HCT116 (cell line): Measurements from ENCODE around the gene ETHE1. TPM values are rescaled to one million over a fixed set of nuclear protein-coding genes. Genes with fewer than 3 reads are reported as not detected.

Experiments
- ATAC-seq: fragments of 200-7000 bp; cut with Tn5 transposase; 2 replicates; pipeline ENCODE4 v1.9.1; 2020; ENCODE audit warnings: mild to moderate bottlenecking, moderate library complexity
- BruUV-seq: library from RNA; stranded (reverse); fragments of 400-500 nt; replicated peaks from 2 replicates; lab custom pipeline; 2021; lab: Mats Ljungman, UMichigan
- CTCF ChIA-PET: fragments of 300-600 bp; sonication (Branson Sonifier 250); formaldehyde crosslinking; loops from one replicate; lab custom pipeline; 2021; ENCODE audit warnings: antibody characterized with exemption; lab: Charles Lee
- POLR2A ChIA-PET: fragments of 300-600, 350-600 bp; sonication (Branson Sonifier 250); formaldehyde crosslinking; loops from one replicate; lab custom pipeline; 2021; ENCODE audit warnings: antibody characterized with exemption; lab: Charles Lee
- RAD21 ChIA-PET, 2 experiments: fragments of 300-600 bp; sonication (Branson Sonifier 250); formaldehyde crosslinking; loops; one replicate each; lab custom pipeline; 2023; ENCODE audit warnings: low total read pairs in 2 of 2; ENCODE audit not compliant: uncharacterized antibody in 2 of 2, unreplicated experiment in 2 of 2, low non-redundant PET in 1 of 2; lab: Charles Lee
- DNase-seq: peaks from one replicate; pipeline ENCODE4 v3.0.0-alpha.2; 2010; ENCODE audit warnings: low read depth, low spot score
- H2AFZ ChIP-seq: fragments of 200-600 bp; shearing (Covaris generic), sonication (generic); 2 replicates; pipeline ENCODE4 v1.6.1; 2017; ENCODE audit warnings: low read depth, mixed run types, mixed read lengths, antibody characterized with exemption, low read length; ENCODE audit not compliant: poor library complexity, severe bottlenecking
- H3K27ac ChIP-seq: 2 replicates; pipeline ENCODE4 v1.5.1; 2012; ENCODE audit warnings: low read depth, low read length
- H3K27me3 ChIP-seq: fragments of 200-600 bp; sonication (generic); 2 replicates; pipeline ENCODE4 v1.6.1; 2016; ENCODE audit warnings: mixed run types, low read length, mixed read lengths; ENCODE audit not compliant: insufficient read depth
- H3K36me3 ChIP-seq, 2 experiments: fragments of 200-500 bp in 1 of 2; fragments of 200-600 bp in 1 of 2; sonication (Bioruptor generic) in 1 of 2; sonication (generic) in 1 of 2; 2 replicates each; pipeline versions ENCODE4 v1.5.1 to v1.6.1; 2014 to 2016; ENCODE audit warnings: low read length in 2 of 2, inconsistent platforms in 1 of 2, mixed read lengths in 1 of 2, mixed run types in 1 of 2; ENCODE audit not compliant: insufficient read depth in 2 of 2, control insufficient read depth in 1 of 2
- H3K4me1 ChIP-seq, 2 experiments: fragments of 200-600 bp in 1 of 2; sonication (generic) in 1 of 2; 2 replicates each; pipeline versions ENCODE4 v1.5.1 to v1.6.1; 2012 to 2017; ENCODE audit warnings: low read length in 2 of 2, inconsistent platforms in 1 of 2, mild to moderate bottlenecking in 1 of 2, mixed read lengths in 1 of 2, mixed run types in 1 of 2, moderate library complexity in 1 of 2; ENCODE audit not compliant: insufficient read depth in 2 of 2, control insufficient read depth in 1 of 2
- H3K4me2 ChIP-seq: fragments of 200-600 bp; sonication (generic); 2 replicates; pipeline ENCODE4 v1.6.1; 2017; ENCODE audit warnings: mixed run types, low read length, mixed read lengths
- H3K4me3 ChIP-seq, 2 experiments: fragments of 200-600 bp in 1 of 2; sonication (generic) in 1 of 2; replicated peaks in 1 of 2; 2 replicates each; pipeline ENCODE4 v1.5.1; 2011 to 2016; ENCODE audit warnings: low read length in 2 of 2, control low read depth in 1 of 2, low read depth in 1 of 2, mild to moderate bottlenecking in 1 of 2, mixed read lengths in 1 of 2, mixed run types in 1 of 2
- H3K79me2 ChIP-seq: fragments of 200-600 bp; sonication (generic); 2 replicates; pipeline ENCODE4 v1.6.1; 2017; ENCODE audit warnings: mild to moderate bottlenecking, mixed run types, low read length, moderate library complexity, mixed read lengths; ENCODE audit not compliant: insufficient read depth
- H3K9ac ChIP-seq: fragments of 200-600 bp; sonication (generic); 2 replicates; pipeline ENCODE4 v1.6.1; 2016; ENCODE audit warnings: low read length, mixed read lengths
- H3K9me2 ChIP-seq: fragments of 200-600 bp; sonication (generic), shearing (Covaris generic); 2 replicates; pipeline ENCODE4 v1.6.1; 2017; ENCODE audit warnings: mixed run types, mild to moderate bottlenecking, moderate library complexity; ENCODE audit not compliant: insufficient read depth
- H3K9me3 ChIP-seq, 2 experiments: fragments of 200-500 bp in 1 of 2; fragments of 200-600 bp in 1 of 2; sonication (Bioruptor generic) in 1 of 2; sonication (generic) in 1 of 2; 2 replicates each; pipeline ENCODE4 v1.6.1; 2014 to 2017; ENCODE audit warnings: low read length in 2 of 2, mixed read lengths in 2 of 2, inconsistent platforms in 1 of 2, low read depth in 1 of 2, mild to moderate bottlenecking in 1 of 2, mixed run types in 1 of 2, moderate library complexity in 1 of 2; ENCODE audit not compliant: control insufficient read depth in 1 of 2, insufficient read depth in 1 of 2
- H4K20me1 ChIP-seq: fragments of 200-600 bp; sonication (generic), shearing (Covaris generic); 2 replicates; pipeline ENCODE4 v1.6.1; 2017; ENCODE audit warnings: mixed run types, mild to moderate bottlenecking, moderate library complexity; ENCODE audit not compliant: insufficient read depth
- CBX3 ChIP-seq: IDR thresholded peaks from 2 replicates; pipeline ENCODE4 v1.6.1; 2012; ENCODE audit warnings: low read depth
- CEBPB ChIP-seq: IDR thresholded peaks from 2 replicates; pipeline ENCODE4 v1.6.1; 2012; ENCODE audit warnings: low read depth
- EGR1 ChIP-seq: IDR thresholded peaks from 2 replicates; pipeline ENCODE4 v1.6.1; 2012; ENCODE audit warnings: low read depth
- ELF1 ChIP-seq: IDR thresholded peaks from 2 replicates; pipeline ENCODE4 v1.6.1; 2012; ENCODE audit warnings: low read depth, borderline replicate concordance
- EZH2 ChIP-seq: fragments of 200-600 bp; sonication (generic); IDR thresholded peaks from 2 replicates; pipeline ENCODE4 v1.6.1; 2017; ENCODE audit warnings: antibody characterized with exemption, mixed run types
- JUND ChIP-seq: IDR thresholded peaks from 2 replicates; pipeline ENCODE4 v1.6.1; 2012
- POLR2A ChIP-seq: IDR thresholded peaks from 2 replicates; pipeline ENCODE4 v1.7.0; 2011; ENCODE audit warnings: borderline replicate concordance; ENCODE audit not compliant: insufficient read depth, insufficient read length; ENCODE audit errors: extremely low read depth
- POLR2AphosphoS5 ChIP-seq: IDR thresholded peaks from 2 replicates; pipeline ENCODE4 v1.6.1; 2011; ENCODE audit warnings: mild to moderate bottlenecking, low read depth, low read length, moderate library complexity
- RAD21 ChIP-seq: IDR thresholded peaks from 2 replicates; pipeline ENCODE4 v1.6.1; 2012; ENCODE audit warnings: low read depth, mild to moderate bottlenecking
- REST ChIP-seq: IDR thresholded peaks from 2 replicates; pipeline ENCODE4 v1.6.1; 2012; ENCODE audit warnings: low read depth
- SIN3A ChIP-seq: IDR thresholded peaks from 2 replicates; pipeline ENCODE4 v1.6.1; 2012; ENCODE audit warnings: low read depth
- SP1 ChIP-seq: IDR thresholded peaks from 2 replicates; pipeline ENCODE4 v1.6.1; 2012; ENCODE audit warnings: low read depth
- SRF ChIP-seq: IDR thresholded peaks from 2 replicates; pipeline ENCODE4 v1.6.1; 2012; ENCODE audit warnings: low read depth
- TCF7L2 ChIP-seq: IDR thresholded peaks from 2 replicates; pipeline ENCODE4 v1.7.0; 2011; ENCODE audit warnings: borderline replicate concordance, inconsistent platforms; ENCODE audit not compliant: insufficient read depth, insufficient read length; ENCODE audit errors: extremely low read depth
- YY1 ChIP-seq: IDR thresholded peaks from 2 replicates; pipeline ENCODE4 v1.6.1; 2011; ENCODE audit warnings: low read length, low read depth, moderate library complexity, mild to moderate bottlenecking; ENCODE audit not compliant: insufficient replicate concordance; ENCODE audit errors: extremely low read depth
- ZBTB33 ChIP-seq: IDR thresholded peaks from 2 replicates; pipeline ENCODE4 v1.6.1; 2011; ENCODE audit warnings: mild to moderate bottlenecking, low read length, moderate library complexity; ENCODE audit not compliant: insufficient replicate concordance; ENCODE audit errors: extremely low read depth
- ZNF274 ChIP-seq: fragments of 200-500 bp; sonication (Bioruptor generic); IDR thresholded peaks from 2 replicates; pipeline ENCODE4 v1.6.1; 2014; ENCODE audit warnings: mild to moderate bottlenecking, low read depth, low read length, inconsistent platforms
- intact Hi-C: fragments of 100-400 bp; cut with micrococcal nuclease; formaldehyde crosslinking; loops from 2 replicates; pipeline ENCODE4 v1.10.0; 2022
- total RNA-seq: library from RNA; stranded (reverse); gene quantifications from one replicate; pipeline ENCODE4 v1.2.1, GENCODE V29; 2021; ENCODE audit not compliant: unreplicated experiment
- TF ChIP-seq, protein P1 (sequence below), 3 experiments: fragments of 200-600 bp in 1 of 3; sonication (generic) in 1 of 3; IDR thresholded peaks in 2 of 3; conservative IDR thresholded peaks in 1 of 3; 2 replicates each; pipeline ENCODE4 v1.5.1; 2012 to 2017; ENCODE audit warnings: low read depth in 2 of 3, low read length in 2 of 3, antibody characterized with exemption in 1 of 3, borderline replicate concordance in 1 of 3, control low read depth in 1 of 3, mild to moderate bottlenecking in 1 of 3, mixed read lengths in 1 of 3, mixed run types in 1 of 3, moderate library complexity in 1 of 3; ENCODE audit not compliant: insufficient read depth in 1 of 3

ETHE1 gene
- total RNA-seq, 1 experiment from 2014 or later = 64.3 TPM

DNA sequence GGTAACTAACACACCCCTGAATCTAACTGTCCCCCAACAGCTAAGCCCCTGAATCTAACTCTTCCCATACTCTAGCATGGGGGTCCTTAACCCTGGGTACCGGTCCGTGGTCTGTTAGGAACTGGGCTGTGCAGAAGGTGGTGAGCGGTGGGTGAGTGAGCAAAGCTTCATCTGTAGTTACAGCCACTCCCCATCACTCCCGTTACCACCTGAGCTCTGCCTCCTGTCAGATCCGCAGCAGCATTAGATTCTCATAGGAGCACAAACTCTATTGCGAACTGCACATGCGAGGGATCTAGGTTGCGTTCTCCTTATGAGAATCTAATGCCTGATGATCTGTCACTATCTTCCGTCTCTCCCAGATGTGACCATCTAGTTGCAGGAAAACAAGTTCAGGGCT, 16.3 kb downstream of the ETHE1 start:
- Histone ChIP-seq H3K9me3 (no peaks in the 10 kb centered on the region), H3K9ac (no peak overlapping the region), H3K4me2 (no peak overlapping the region), H4K20me1 (no peaks in the 10 kb centered on the region), H3K4me1 (no peaks in the 10 kb centered on the region), H3K9me2 (no peaks in the 10 kb centered on the region), H3K27me3 (no peaks in the 10 kb centered on the region), H3K79me2 (no peaks in the 10 kb centered on the region), H3K36me3 (peaks cover 4 to 9% of the 10 kb centered on the region in 2 experiments; a peak in 3 of 4 replicates), H3K4me3 (no peak overlapping the region), H3K27ac (no peak overlapping the region), H2AFZ (no peak overlapping the region)
- no TSS peak for BruUV-seq
- ChIA-PET RAD21 (no interaction called here), CTCF (interaction anchor here (1.0 to 2.3 kb wide), 2 partner anchors 9 to 64 kb away, joined by 6 read pairs; no protein-coding TSS in a partner anchor), POLR2A (no interaction called here)
- ATAC-seq (no peak), DNase-seq (no peak)
- TF ChIP-seq CBX3 (no peak), JUND (no peak), ZNF274 (no peak), SP1 (no peak), EGR1 (no peak), POLR2A (no peak), YY1 (no peak), POLR2AphosphoS5 (no peak), CEBPB (no peak), ELF1 (no peak), RAD21 (no peak), EZH2 (no peak), TCF7L2 (no peak), SIN3A (no peak), SRF (no peak), REST (no peak), ZBTB33 (no peak)
- TF ChIP-seq, protein P1, sequence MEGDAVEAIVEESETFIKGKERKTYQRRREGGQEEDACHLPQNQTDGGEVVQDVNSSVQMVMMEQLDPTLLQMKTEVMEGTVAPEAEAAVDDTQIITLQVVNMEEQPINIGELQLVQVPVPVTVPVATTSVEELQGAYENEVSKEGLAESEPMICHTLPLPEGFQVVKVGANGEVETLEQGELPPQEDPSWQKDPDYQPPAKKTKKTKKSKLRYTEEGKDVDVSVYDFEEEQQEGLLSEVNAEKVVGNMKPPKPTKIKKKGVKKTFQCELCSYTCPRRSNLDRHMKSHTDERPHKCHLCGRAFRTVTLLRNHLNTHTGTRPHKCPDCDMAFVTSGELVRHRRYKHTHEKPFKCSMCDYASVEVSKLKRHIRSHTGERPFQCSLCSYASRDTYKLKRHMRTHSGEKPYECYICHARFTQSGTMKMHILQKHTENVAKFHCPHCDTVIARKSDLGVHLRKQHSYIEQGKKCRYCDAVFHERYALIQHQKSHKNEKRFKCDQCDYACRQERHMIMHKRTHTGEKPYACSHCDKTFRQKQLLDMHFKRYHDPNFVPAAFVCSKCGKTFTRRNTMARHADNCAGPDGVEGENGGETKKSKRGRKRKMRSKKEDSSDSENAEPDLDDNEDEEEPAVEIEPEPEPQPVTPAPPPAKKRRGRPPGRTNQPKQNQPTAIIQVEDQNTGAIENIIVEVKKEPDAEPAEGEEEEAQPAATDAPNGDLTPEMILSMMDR (IDR thresholded peaks at IDR 0.05 in 2 of 3, conservative IDR thresholded peaks at IDR 0.05 in 1 of 3; ENCODE audit: borderline replicate concordance in 1 of 3, insufficient read depth in 1 of 3, low read depth in 2 of 3, low read length in 2 of 3) = no peak
- intact Hi-C loops = no loop called here
